ENCODE results near the gene CRABP2. TPM values are rescaled to one million over a fixed set of nuclear protein-coding genes. Genes with fewer than 3 reads are reported as not detected.
A peak's percentile ranks its signal among the peaks of the same experiment; 100 is the strongest.

The CRABP2 gene
- total RNA-seq, 1 experiment from 2014 or later: 209 TPM

DNA sequence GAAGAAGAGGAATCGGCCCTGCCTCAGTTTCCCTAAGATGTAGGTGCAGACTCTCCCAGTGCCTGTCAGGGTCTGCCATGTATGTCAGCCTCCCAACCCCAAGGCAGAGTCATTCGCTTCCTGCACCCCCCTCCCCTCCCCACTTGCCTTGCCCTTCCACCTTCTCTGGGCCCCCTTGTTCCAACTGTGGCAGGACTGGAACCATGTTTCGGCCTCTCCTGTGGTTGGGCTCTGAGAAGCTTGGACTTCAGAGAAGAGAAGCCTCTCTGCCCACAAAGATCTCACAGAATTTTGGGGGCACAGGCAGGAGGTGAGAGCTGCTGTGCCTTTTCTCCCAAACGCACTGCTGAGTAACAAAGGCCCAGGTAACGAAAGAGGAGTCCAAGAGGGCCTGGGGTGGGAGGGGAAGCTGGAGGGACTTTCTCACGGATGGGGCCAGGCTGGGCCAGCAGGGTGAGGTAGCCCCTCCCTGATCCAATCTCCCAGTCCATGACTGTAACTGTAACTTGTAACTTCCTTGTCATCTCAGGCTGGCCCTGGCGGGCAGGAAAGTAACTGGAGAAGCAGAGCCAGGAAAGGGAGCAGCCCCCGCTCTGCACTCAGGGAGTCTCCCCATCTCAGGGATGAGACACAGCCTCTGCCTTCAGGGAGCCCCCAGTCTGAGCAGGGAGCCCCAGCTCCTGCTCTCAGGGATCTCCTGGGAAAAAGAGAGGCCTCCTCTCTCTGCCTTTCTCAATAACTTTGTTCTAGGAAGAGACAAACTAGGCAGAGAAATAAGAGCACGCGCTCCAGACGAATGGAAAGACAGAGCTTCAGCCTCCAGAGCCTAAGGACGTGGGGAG lies 11.3 kb downstream of the CRABP2 start:
- ChIA-PET RAD21 (ENCODE audit: low non-redundant PET in 1 of 2, low total read pairs in 2 of 2, uncharacterized antibody in 2 of 2, unreplicated experiment in 2 of 2) (no interaction called here), POLR2A (interaction anchor here (0.7 to 4.1 kb wide), 2 partner anchors 10 to 32 kb away, joined by 3 to 36 read pairs; partner anchors contain the start of gene CRABP2), CTCF (interaction anchor here (1.0 to 10.0 kb wide), 3 partner anchors 14 to 233 kb away, joined by 3 to 310 read pairs (median 9); partner anchors contain the start of gene CRABP2)
- DNase-seq (ENCODE audit: low read depth, low spot score): no peak
- H3K79me2 ChIP-seq (ENCODE audit: insufficient read depth, low read length): no peaks in the 10 kb centered on the region
- no peaks in the 10 kb centered on the region for H4K20me1 ChIP-seq (ENCODE audit: insufficient read depth)
- peak overlapping the region; percentile 72 for H3K27ac ChIP-seq (ENCODE audit: low read depth, low read length)
- peak overlapping the region; percentile 84 for H3K4me2 ChIP-seq (ENCODE audit: low read length)
- H3K4me3 ChIP-seq (replicated peaks in 1 of 2; ENCODE audit: low read depth in 1 of 2, low read length in 2 of 2): no peak overlapping the region
- H3K9me3 ChIP-seq (ENCODE audit: control insufficient read depth in 1 of 2, insufficient read depth in 1 of 2, low read depth in 1 of 2, low read length in 2 of 2): no peaks in the 10 kb centered on the region
- H3K9me2 ChIP-seq (ENCODE audit: insufficient read depth): no peaks in the 10 kb centered on the region
- intact Hi-C loops (cut with micrococcal nuclease): no loop called here
- no TSS peak for BruUV-seq (replicated peaks)
- peak overlapping the region; percentile 55 for H3K9ac ChIP-seq (ENCODE audit: low read length)
- H3K27me3 ChIP-seq (ENCODE audit: insufficient read depth, low read length): no peaks in the 10 kb centered on the region
- H3K36me3 ChIP-seq (ENCODE audit: control insufficient read depth in 1 of 2, insufficient read depth in 2 of 2, low read length in 2 of 2): peaks cover 6% of the 10 kb centered on the region in 2 experiments; a peak in 3 of 4 replicates
- no peak for ATAC-seq
- peaks cover 51 to 57% of the 10 kb centered on the region in 2 experiments for H3K4me1 ChIP-seq (ENCODE audit: control insufficient read depth in 1 of 2, insufficient read depth in 2 of 2, low read length in 2 of 2)
- H2AFZ ChIP-seq (ENCODE audit: low read depth, low read length, poor library complexity, severe bottlenecking): no peak overlapping the region
- TF ChIP-seq, protein P1, sequence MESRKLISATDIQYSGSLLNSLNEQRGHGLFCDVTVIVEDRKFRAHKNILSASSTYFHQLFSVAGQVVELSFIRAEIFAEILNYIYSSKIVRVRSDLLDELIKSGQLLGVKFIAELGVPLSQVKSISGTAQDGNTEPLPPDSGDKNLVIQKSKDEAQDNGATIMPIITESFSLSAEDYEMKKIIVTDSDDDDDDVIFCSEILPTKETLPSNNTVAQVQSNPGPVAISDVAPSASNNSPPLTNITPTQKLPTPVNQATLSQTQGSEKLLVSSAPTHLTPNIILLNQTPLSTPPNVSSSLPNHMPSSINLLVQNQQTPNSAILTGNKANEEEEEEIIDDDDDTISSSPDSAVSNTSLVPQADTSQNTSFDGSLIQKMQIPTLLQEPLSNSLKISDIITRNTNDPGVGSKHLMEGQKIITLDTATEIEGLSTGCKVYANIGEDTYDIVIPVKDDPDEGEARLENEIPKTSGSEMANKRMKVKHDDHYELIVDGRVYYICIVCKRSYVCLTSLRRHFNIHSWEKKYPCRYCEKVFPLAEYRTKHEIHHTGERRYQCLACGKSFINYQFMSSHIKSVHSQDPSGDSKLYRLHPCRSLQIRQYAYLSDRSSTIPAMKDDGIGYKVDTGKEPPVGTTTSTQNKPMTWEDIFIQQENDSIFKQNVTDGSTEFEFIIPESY (IDR thresholded peaks at IDR 0.05; ENCODE audit: extremely low read depth, insufficient replicate concordance, low read length): no peak
- TF ChIP-seq CEBPB (IDR thresholded peaks at IDR 0.05; ENCODE audit: low read depth) (no peak), ZNF274 (IDR thresholded peaks at IDR 0.05; ENCODE audit: low read depth, low read length) (no peak), SP1 (IDR thresholded peaks at IDR 0.05; ENCODE audit: low read depth) (no peak), TCF7L2 (IDR thresholded peaks at IDR 0.05; ENCODE audit: borderline replicate concordance, extremely low read depth, insufficient read depth, insufficient read length) (no peak), CBX3 (IDR thresholded peaks at IDR 0.05; ENCODE audit: low read depth) (no peak), RAD21 (IDR thresholded peaks at IDR 0.05; ENCODE audit: low read depth) (no peak), SIN3A (IDR thresholded peaks at IDR 0.05; ENCODE audit: low read depth) (no peak), ELF1 (IDR thresholded peaks at IDR 0.05; ENCODE audit: borderline replicate concordance, low read depth) (no peak), YY1 (IDR thresholded peaks at IDR 0.05; ENCODE audit: extremely low read depth, insufficient replicate concordance, low read depth, low read length) (no peak), FOSL1 (IDR thresholded peaks at IDR 0.05; ENCODE audit: low read depth) (no peak), JUND (IDR thresholded peaks at IDR 0.05) (no peak), ZFX (IDR thresholded peaks at IDR 0.05) (no peak), POLR2AphosphoS5 (IDR thresholded peaks at IDR 0.05; ENCODE audit: low read depth, low read length) (no peak)
- TF ChIP-seq, protein P2, sequence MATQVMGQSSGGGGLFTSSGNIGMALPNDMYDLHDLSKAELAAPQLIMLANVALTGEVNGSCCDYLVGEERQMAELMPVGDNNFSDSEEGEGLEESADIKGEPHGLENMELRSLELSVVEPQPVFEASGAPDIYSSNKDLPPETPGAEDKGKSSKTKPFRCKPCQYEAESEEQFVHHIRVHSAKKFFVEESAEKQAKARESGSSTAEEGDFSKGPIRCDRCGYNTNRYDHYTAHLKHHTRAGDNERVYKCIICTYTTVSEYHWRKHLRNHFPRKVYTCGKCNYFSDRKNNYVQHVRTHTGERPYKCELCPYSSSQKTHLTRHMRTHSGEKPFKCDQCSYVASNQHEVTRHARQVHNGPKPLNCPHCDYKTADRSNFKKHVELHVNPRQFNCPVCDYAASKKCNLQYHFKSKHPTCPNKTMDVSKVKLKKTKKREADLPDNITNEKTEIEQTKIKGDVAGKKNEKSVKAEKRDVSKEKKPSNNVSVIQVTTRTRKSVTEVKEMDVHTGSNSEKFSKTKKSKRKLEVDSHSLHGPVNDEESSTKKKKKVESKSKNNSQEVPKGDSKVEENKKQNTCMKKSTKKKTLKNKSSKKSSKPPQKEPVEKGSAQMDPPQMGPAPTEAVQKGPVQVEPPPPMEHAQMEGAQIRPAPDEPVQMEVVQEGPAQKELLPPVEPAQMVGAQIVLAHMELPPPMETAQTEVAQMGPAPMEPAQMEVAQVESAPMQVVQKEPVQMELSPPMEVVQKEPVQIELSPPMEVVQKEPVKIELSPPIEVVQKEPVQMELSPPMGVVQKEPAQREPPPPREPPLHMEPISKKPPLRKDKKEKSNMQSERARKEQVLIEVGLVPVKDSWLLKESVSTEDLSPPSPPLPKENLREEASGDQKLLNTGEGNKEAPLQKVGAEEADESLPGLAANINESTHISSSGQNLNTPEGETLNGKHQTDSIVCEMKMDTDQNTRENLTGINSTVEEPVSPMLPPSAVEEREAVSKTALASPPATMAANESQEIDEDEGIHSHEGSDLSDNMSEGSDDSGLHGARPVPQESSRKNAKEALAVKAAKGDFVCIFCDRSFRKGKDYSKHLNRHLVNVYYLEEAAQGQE (IDR thresholded peaks at IDR 0.05; ENCODE audit: low read depth): no peak
- TF ChIP-seq, protein P3, sequence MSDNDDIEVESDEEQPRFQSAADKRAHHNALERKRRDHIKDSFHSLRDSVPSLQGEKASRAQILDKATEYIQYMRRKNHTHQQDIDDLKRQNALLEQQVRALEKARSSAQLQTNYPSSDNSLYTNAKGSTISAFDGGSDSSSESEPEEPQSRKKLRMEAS (IDR thresholded peaks at IDR 0.05): no peak
- TF ChIP-seq, protein P4, sequence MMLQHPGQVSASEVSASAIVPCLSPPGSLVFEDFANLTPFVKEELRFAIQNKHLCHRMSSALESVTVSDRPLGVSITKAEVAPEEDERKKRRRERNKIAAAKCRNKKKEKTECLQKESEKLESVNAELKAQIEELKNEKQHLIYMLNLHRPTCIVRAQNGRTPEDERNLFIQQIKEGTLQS (IDR thresholded peaks at IDR 0.05): no peak
- TF ChIP-seq, protein P5, sequence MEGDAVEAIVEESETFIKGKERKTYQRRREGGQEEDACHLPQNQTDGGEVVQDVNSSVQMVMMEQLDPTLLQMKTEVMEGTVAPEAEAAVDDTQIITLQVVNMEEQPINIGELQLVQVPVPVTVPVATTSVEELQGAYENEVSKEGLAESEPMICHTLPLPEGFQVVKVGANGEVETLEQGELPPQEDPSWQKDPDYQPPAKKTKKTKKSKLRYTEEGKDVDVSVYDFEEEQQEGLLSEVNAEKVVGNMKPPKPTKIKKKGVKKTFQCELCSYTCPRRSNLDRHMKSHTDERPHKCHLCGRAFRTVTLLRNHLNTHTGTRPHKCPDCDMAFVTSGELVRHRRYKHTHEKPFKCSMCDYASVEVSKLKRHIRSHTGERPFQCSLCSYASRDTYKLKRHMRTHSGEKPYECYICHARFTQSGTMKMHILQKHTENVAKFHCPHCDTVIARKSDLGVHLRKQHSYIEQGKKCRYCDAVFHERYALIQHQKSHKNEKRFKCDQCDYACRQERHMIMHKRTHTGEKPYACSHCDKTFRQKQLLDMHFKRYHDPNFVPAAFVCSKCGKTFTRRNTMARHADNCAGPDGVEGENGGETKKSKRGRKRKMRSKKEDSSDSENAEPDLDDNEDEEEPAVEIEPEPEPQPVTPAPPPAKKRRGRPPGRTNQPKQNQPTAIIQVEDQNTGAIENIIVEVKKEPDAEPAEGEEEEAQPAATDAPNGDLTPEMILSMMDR (IDR thresholded peaks at IDR 0.05 in 2 of 3, conservative IDR thresholded peaks at IDR 0.05 in 1 of 3; ENCODE audit: borderline replicate concordance in 1 of 3, insufficient read depth in 1 of 3, low read depth in 2 of 3, low read length in 2 of 3): no peak

Measured in HCT116 (cell line).